Stomach (tissue), 9 donors: Measurements from ENCODE around the gene HEPHL1. TPM values are rescaled to one million over a fixed set of nuclear protein-coding genes. Genes with fewer than 3 reads are reported as not detected.

Experiments used
- DNase-seq, 2 donors: peaks; one replicate each; pipeline versions ENCODE4 v3.0.0 to v3.0.0-alpha.2; 2013 to 2019
- H3K27ac ChIP-seq, 5 donors: fragments of 200-600 bp in 4 of 5; sonication (generic) in 4 of 5; one replicate each; pipeline ENCODE4 v1.5.1; 2013 to 2019; ENCODE audit warnings: mild to moderate bottlenecking in 1 of 5, moderate library complexity in 1 of 5
- H3K27me3 ChIP-seq, 3 donors: fragments of 200-600 bp; sonication (generic); one replicate each; pipeline ENCODE4 v1.5.1; 2017 to 2019; ENCODE audit warnings: mixed run types in 1 of 3
- H3K36me3 ChIP-seq, 4 donors: fragments of 200-600 bp; sonication (generic); 1 replicate in 3 of 4; 2 replicates in 1 of 4; pipeline ENCODE4 v1.5.1; 2016 to 2019
- H3K4me1 ChIP-seq, 4 donors: fragments of 200-600 bp; sonication (generic); one replicate each; pipeline ENCODE4 v1.5.1; 2016 to 2019
- H3K4me3 ChIP-seq, 4 donors: fragments of 200-600 bp; sonication (generic) in 3 of 4; one replicate each; pipeline ENCODE4 v1.5.1; 2016 to 2019; ENCODE audit warnings: mild to moderate bottlenecking in 1 of 4
- H3K9me3 ChIP-seq, 4 donors: fragments of 200-600 bp; sonication (generic); one replicate each; pipeline ENCODE4 v1.5.1; 2016 to 2019
- EP300 ChIP-seq: sonication (generic); formaldehyde crosslinking; IDR thresholded peaks from one replicate; pipeline ENCODE4 v1.6.1; 2017; ENCODE audit warnings: antibody characterized with exemption
- POLR2A ChIP-seq, 4 donors: fragments of 450-650 bp; IDR thresholded peaks; one replicate each; pipeline ENCODE4 v1.6.1; 2016; ENCODE audit warnings: antibody characterized with exemption in 4 of 4, control low read depth in 2 of 4, mild to moderate bottlenecking in 1 of 4, moderate library complexity in 1 of 4
- POLR2AphosphoS5 ChIP-seq, 3 donors: sonication (generic); formaldehyde crosslinking; IDR thresholded peaks; one replicate each; pipeline ENCODE4 v1.6.1; 2016; ENCODE audit warnings: antibody characterized with exemption in 3 of 3
- WGBS, 5 donors: extraction: QIAGEN DNeasy Blood & Tissue Kit in 3 of 5; methylation state at CpG; one replicate each; pipeline versions ENCODE4 v1.1.5 to v1.1.7; 2013 to 2018; 5-methylcytosine and 5-hydroxymethylcytosine counted together
- intact Hi-C: fragments of 100-400 bp; cut with DNase I; formaldehyde crosslinking; loops from one replicate; pipeline ENCODE4 v1.15.1; 2023; ENCODE audit warnings: low total_unique reads
- polyA plus RNA-seq, 3 donors: library from polyadenylated mRNA; stranded (reverse); fragments of 200-250 nt; gene quantifications; one replicate each; pipeline ENCODE4 v1.2.3, GENCODE V29; 2013
- total RNA-seq, 5 donors: library from RNA; depleted of rRNA; stranded (reverse); fragments of >200 nt; gene quantifications; one replicate each; pipeline versions ENCODE4 v1.1.0 to v1.2.3, GENCODE V29; 2014 to 2016
- TF ChIP-seq, protein P1 (sequence below), 7 experiments: fragments of 450-650 bp in 4 of 7; fragments of 200-600 bp in 3 of 7; sonication (generic) in 3 of 7; IDR thresholded peaks; one replicate each; pipeline ENCODE4 v1.5.1; 2016 to 2019; ENCODE audit warnings: antibody characterized with exemption in 7 of 7, control low read depth in 2 of 7, mild to moderate bottlenecking in 1 of 7
- donor health status: healthy with polysubstance abuse.
- donor health status: Bipolar disorder and iron deficiency.
- donor health status: healthy.

Gene HEPHL1
- total and polyA plus RNA-seq, 8 donors, result 0.60 TPM; not detected in 7

DNA sequence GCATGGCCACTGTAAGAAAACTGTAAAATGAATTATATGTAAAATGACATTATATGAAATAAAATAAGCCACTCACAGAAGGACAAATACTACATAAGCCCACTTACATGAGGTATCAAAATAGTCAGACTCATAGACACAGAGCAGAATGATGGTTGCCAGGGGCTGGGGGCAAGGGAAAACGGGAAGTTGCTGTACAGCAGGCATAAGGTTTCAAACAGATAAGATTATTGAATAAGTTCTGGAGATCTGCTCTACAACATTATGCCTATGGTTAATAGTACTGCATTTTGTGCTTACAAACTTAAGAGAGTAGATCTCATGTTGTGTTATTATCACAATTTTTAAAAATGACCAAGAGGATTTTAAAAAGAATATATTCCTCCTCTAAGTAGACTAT is 32.7 kb upstream of the HEPHL1 start:
- H3K27ac ChIP-seq, result no peak overlapping the region
- TF ChIP-seq POLR2AphosphoS5 (IDR thresholded peaks at IDR 0.05), result no peak
- no peak for TF ChIP-seq POLR2A (IDR thresholded peaks at IDR 0.05)
- TF ChIP-seq, protein P1, sequence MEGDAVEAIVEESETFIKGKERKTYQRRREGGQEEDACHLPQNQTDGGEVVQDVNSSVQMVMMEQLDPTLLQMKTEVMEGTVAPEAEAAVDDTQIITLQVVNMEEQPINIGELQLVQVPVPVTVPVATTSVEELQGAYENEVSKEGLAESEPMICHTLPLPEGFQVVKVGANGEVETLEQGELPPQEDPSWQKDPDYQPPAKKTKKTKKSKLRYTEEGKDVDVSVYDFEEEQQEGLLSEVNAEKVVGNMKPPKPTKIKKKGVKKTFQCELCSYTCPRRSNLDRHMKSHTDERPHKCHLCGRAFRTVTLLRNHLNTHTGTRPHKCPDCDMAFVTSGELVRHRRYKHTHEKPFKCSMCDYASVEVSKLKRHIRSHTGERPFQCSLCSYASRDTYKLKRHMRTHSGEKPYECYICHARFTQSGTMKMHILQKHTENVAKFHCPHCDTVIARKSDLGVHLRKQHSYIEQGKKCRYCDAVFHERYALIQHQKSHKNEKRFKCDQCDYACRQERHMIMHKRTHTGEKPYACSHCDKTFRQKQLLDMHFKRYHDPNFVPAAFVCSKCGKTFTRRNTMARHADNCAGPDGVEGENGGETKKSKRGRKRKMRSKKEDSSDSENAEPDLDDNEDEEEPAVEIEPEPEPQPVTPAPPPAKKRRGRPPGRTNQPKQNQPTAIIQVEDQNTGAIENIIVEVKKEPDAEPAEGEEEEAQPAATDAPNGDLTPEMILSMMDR (IDR thresholded peaks at IDR 0.05), result no peak
- TF ChIP-seq EP300, result no peak
- 56 to 70% (median 63%) methylated on average over 1 of the region's 1 CpG for WGBS, 5 donors
- intact Hi-C loops, result no loop called here
- H3K27me3 ChIP-seq, result no peaks in the 10 kb centered on the region
- peaks cover 0 to 15% (median 12%) of the 10 kb centered on the region in 4 donors for H3K9me3 ChIP-seq
- H3K4me1 ChIP-seq, result peaks cover 0 to 14% (median 0%) of the 10 kb centered on the region in 4 donors
- H3K36me3 ChIP-seq, result no peaks in the 10 kb centered on the region
- no peak for DNase-seq
- no peak overlapping the region for H3K4me3 ChIP-seq

DNA sequence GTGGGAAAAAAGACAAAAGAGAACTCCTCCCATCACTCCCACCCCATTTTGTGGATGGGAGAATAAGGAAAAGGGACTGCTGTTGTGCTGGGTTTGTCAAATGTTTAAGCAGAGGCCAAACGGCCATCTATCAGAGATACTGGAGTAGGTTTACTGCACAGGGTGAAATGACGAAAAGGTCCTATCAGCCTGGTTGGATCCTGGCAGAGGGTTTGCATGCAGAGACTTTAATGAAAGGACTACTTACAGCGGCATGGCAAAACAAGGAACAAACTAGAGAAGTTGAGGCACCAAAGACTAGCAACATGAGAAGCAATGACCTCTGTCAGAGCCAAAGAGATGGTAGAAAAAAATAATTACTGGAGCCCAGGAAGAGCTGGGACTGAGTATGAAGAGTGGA is 32.2 kb upstream of the HEPHL1 start:
- intact Hi-C loops, result no loop called here
- Histone ChIP-seq H3K4me1 (peaks cover 0 to 14% (median 0%) of the 10 kb centered on the region in 4 donors), H3K27ac (no peak overlapping the region), H3K9me3 (peaks cover 0 to 20% (median 17%) of the 10 kb centered on the region in 4 donors), H3K27me3 (no peaks in the 10 kb centered on the region), H3K4me3 (no peak overlapping the region), H3K36me3 (no peaks in the 10 kb centered on the region)
- TF ChIP-seq POLR2AphosphoS5 (IDR thresholded peaks at IDR 0.05) (no peak), EP300 (no peak), POLR2A (IDR thresholded peaks at IDR 0.05) (no peak)
- TF ChIP-seq, protein P1 (IDR thresholded peaks at IDR 0.05), result no peak
- no peak for DNase-seq
- WGBS, 5 donors, result 71 to 89% (median 87%) methylated on average over 3 of the region's 3 CpGs

DNA sequence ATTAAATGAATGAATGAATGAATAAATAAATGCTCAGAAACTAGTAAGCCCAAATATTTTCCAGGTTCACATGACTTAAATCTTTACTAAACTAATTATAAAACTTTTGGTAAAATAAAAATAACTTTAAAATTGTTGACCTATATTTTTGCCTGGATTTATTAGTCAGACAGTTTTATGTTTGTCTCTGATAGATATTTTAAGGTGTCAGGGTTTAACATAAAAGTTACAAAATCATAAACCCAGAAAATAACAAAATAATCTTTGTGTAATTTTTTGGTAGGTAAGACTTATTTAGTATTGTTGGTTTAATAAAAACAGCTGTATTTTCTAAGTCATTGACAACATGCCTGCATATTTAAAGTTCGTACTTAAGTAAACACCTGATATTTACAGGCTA is 27.4 kb upstream of the HEPHL1 start:
- Histone ChIP-seq H3K4me3 (no peak overlapping the region), H3K9me3 (peaks cover 0 to 26% (median 21%) of the 10 kb centered on the region in 4 donors), H3K4me1 (no peaks in the 10 kb centered on the region), H3K27me3 (no peaks in the 10 kb centered on the region), H3K36me3 (no peaks in the 10 kb centered on the region), H3K27ac (no peak overlapping the region)
- DNase-seq, result no peak
- intact Hi-C loops, result no loop called here
- 83 to 91% (median 87%) methylated on average over 1 of the region's 1 CpG for WGBS, 5 donors
- TF ChIP-seq POLR2A (IDR thresholded peaks at IDR 0.05) (no peak), POLR2AphosphoS5 (IDR thresholded peaks at IDR 0.05) (no peak), EP300 (no peak)
- TF ChIP-seq, protein P1 (IDR thresholded peaks at IDR 0.05), result no peak

DNA sequence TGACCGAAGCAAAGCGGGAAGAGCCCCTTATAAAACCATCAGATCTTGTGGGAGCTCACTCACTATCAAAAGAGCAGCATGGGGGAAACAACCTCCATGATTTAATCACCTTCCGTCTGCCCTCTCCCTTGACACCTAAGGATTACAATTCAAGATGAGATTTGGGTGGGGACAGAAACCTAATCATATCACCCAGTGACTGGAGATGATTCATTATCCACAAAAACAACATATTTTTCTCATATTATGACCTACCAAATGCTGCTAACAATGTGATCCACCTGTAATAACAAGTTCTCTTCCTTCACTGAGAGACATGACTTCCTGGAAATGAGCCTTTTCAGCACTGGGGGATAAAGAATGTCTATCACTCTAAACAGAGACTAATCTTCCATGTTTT is 23.4 kb upstream of the HEPHL1 start:
- H3K36me3 ChIP-seq, result no peaks in the 10 kb centered on the region
- DNase-seq, result no peak
- 84 to 92% (median 92%) methylated on average over 3 of the region's 3 CpGs for WGBS, 5 donors
- no peak overlapping the region for H3K27ac ChIP-seq
- H3K4me1 ChIP-seq, result no peaks in the 10 kb centered on the region
- no peaks in the 10 kb centered on the region for H3K27me3 ChIP-seq
- TF ChIP-seq, protein P1 (IDR thresholded peaks at IDR 0.05), result no peak
- no peak for TF ChIP-seq POLR2A (IDR thresholded peaks at IDR 0.05)
- intact Hi-C loops, result no loop called here
- no peak overlapping the region for H3K4me3 ChIP-seq
- H3K9me3 ChIP-seq, result peaks cover 0 to 20% (median 15%) of the 10 kb centered on the region in 4 donors
